GM18505 (cell line): ENCODE data around the gene ETS1.

Source experiments
- ATAC-seq: cut with Tn5 transposase; IDR thresholded peaks from one replicate; pipeline ENCODE4 v1.9.1; 2021; ENCODE audit not compliant: unreplicated experiment
- POLR2A ChIP-seq: IDR thresholded peaks from 4 replicates; pipeline ENCODE4 v1.6.1; 2011; ENCODE audit warnings: borderline replicate concordance; ENCODE audit not compliant: insufficient read depth, insufficient read length; ENCODE audit errors: extremely low read depth

Gene ETS1

DNA sequence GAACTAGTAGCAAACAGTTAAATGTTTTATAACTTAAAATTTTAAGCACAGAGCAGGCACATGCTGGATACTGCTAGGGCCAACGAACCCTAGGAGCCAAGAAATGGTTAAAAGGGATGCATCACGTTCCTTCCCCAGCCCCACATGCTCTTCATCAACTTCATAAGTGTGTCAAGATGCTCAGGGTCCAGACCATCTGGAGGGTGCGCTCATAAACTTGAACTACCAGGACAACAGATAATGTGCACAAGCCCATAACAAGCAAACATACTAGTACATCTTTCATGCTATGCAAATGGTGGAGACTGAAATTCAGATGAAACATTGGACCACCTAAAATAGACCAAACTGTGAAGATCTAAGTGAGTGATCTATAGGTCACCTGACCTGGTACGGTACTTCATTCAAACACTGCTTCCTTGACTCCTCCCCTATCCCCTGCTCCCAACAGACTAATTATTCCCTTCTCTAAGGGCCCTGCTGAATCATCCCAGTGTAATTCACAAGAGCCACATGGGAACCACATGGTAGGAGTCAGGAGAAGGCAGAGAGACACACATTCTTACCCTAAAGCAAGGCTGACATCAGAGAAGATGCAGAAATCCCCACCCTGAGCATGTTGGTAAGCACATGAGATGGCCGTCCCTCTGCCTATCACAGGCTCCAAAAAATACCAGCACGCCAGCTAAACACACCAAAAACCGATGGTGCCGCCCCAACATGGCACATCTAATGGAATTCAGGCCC lies 83.9 kb downstream of the ETS1 start:
- no peak for ATAC-seq
- no peak for TF ChIP-seq POLR2A

DNA sequence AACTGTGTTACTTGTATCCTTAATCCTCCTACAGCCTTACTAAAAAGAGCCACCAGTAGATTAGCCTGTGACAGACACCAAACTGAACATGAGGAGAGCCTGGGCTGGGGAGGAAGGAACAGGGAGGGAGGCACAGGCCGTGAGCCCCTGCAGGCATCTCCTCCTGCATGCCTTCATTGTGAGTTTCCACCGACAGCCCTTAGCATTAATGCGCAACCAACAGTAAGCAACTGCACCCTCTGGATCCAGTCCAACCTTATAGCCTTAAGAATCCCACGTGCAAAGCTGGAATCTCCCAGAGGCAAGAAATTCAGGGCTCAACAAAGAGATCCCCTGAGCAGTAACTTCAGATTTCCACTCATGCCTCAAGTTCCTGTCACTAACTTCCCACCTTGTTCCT lies 84.6 kb downstream of the ETS1 start:
- ATAC-seq = no peak

DNA sequence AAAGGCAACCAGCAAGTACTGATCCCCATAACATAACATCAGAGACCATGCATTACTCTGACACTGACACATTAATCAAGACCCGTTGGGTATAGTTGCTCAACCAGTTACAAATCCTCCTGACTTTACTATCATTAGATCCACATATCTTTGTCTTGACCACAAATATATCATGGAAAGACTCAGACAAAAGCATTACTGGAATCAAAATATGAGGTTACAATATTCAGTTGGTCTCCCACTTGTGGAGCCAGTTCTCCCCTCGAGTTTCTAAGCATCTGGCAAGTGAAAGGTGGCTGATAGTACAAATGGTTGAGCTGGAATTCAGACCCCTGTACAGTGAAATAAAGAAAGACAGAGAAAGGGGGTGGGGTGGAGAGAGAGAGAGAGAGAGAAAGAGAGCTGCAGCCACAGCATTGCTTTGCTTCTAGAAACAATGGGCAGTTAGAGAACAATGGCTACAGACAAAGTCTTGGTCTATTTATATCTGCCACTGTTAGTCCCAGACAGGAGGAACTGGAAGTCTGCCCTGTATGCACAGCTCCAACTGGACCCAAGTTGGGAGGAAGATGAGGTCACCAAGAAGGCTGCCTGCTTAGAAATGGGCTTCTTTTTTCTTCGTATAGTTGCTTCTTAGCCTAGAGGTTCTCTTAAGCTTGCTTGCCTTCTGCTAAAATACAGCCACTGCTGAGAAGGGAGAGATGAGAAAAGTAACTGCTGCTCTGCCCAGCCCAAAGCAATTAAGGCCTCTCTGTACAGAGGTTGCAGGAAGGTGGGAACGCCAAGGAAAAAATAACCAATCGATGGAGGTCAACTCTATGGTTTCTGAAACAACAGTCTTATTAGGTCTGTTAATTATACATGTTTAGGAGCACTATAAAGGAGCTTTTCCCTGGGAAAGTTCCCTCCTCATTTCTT lies 85.5 kb downstream of the ETS1 start:
- TF ChIP-seq POLR2A = no peak
- no peak for ATAC-seq

More for the DNA sequence above, 84.6 kb downstream of the ETS1 start:
- no peak for TF ChIP-seq POLR2A

DNA sequence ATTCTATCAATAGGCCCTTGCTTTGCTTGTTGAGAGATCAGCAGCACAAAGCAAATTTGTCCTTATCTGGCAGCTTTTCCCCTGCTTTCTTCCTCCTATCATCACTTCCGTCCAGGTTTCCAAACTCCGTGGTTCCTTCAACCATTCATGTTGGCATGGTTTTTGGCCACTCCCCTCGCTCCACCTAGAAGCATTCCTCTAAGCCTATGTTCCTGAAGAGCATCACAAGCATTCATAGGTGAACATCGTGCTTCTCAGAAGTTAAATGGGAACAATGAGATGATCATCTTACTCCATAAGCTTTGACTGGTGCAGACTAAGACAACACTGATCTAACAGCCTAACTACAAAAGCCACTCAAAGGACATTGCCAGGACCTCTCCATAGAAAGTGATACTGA lies 86.3 kb downstream of the ETS1 start:
- no peak for TF ChIP-seq POLR2A
- ATAC-seq = no peak

DNA sequence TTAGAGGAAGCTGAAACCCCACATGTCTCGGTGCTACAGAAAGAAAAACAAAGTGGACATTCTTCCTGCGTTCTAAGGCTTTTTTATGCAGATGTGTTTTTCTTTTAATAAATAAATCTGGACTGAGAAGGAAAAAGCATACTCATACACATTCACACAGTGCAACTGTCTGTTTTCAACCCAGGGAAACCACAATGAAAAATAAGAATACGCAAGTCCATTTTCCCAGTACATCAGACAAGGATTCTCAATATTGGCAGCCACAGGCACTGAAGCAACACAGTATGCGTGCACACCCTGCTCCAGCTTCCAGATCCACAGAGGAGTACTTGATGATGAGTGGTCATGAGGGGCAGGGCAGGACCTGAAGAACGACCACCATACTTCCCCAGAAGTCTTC lies 86.9 kb downstream of the ETS1 start:
- no peak for ATAC-seq
- no peak for TF ChIP-seq POLR2A

DNA sequence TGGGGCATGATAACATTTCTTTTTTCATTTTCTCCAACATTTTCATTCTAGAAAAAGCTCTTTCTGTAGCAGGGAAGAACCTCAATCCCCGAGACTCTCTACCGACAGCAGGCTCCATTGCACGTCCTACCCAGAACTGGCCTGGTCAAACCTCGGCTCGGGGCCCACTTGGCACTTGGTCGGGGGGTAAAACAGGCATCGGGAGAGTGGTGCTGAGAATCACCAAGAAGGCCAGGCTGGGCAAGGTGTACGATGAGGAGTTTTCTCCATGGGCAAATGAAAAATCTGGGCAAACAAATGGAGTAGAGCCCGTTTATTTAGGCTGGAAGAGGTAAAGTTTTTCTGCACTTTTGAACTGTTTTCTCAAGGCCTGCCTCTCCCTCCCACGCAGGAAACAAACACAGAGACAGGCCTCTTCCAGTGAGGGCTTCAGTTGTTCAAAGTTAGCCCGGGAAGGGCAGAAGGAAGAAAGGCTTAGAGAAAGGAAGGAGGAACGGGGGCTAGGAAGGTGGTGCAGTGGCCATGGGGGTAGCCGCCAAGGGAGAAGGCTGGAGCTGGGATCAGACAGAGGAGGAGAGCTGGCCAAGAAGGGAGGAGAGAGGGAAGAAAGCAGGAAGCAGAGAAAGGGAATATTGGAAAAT lies 87.6 kb downstream of the ETS1 start:
- no peak for TF ChIP-seq POLR2A
- no peak for ATAC-seq

DNA sequence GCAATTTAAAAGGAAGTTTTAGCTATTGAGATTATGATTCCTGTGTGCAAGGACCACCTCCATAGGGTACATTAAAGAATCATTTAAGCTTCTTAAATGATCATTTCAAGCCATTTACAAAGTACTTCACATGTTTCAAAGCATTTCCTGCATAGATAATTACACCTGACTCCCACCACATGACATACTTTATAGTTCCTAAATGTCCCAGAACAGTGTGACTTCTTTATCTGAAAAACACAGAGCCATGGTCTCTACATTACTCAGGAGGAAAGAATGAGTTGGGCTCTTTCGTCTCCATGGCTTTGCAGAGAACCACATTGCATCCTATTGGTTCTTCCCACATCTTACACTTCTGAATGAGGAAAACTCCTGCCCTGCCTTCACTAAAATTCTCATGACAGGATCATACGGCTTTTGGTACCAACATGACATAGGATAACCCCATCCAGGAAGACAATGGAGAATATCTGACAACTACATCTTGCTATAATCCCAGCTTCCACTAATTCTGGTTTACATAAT lies 88.6 kb downstream of the ETS1 start:
- TF ChIP-seq POLR2A = no peak
- ATAC-seq = no peak

DNA sequence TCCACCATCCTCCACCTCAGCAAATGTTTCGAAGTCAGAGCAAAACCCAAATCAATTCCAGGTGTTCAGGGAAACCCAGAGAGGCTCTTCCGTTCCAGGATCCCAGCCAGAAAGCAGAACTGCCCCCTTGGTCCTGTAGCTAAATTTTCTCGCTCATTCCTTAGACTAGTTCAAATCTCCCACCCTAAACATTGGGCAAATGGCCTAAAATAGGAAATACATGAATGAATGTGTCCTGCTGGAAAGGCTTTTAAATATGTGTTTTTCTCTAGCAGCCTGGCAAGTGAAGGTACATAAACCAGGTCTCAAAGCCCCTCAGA lies 89.6 kb downstream of the ETS1 start:
- ATAC-seq = no peak
- no peak for TF ChIP-seq POLR2A

DNA sequence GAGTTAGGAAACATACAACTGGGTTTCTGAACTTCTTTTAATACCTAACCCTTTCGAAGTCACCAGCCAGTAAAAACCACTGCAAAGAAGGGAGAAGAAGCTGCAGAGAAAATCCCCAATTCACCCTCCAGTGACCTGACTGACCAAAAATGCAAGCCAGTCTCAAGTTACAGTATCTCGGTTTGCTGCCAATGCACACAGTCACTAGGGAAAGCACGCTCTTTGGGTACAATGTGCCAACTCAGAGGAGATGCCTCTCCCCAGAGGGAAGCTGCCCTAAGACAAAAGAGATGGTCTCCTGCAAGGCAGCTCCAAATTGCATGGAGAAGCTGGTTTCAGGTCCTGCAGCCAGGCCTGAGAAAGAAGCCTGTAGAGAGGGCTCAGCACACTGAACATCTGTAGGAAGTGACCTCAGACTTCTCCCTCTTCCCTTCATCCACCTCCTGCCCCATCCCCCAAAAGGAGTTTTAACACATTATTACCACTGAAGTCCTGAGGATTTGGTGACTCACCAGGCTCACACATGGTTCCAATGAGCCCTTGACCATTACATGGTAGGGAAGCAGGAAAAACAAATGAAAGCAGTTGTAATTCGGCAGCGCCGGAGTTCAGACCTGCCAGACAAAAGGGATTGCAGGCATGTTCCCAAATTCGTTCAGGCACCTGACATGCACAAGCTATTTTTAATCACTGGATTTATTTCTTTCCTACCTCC lies 90.1 kb downstream of the ETS1 start:
- no peak for TF ChIP-seq POLR2A
- peak; percentile 74 for ATAC-seq

DNA sequence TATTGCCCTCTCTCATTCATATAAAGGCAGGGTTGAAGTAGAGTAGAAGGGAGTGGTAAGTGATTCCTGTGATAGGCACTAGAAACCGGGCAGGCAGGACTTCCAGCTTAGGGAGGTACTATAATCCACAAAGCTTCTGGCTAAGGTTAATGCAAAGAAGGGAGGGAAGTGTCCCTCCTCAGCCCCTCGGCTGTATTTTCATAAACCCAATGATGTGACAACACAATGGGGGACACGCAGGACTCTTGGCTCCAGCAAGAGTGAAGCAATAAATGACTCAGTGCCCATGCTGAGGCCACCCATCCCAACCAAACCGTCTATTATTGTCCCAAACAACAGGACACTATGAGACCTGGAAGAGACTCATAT lies 90.7 kb downstream of the ETS1 start:
- no peak for TF ChIP-seq POLR2A
- no peak for ATAC-seq

DNA sequence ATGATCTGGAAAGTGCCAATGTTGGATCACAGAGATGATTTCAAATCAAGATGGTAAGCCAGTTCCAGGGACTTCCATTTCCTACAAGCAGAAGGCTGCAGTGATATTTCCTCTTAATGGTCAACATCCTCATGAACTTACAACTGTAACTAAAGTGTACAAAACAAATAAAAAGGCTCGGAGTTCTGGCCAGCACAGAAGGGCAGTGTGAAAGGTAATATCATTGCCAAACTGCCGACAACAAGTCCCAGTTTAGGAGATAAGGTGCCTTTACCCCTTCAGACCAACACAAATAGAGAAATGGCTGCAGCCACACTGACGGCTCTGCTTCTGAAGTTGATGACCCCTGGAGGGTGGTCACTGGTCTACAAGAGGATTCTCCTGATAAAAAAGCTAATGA lies 91.1 kb downstream of the ETS1 start:
- no peak for ATAC-seq
- TF ChIP-seq POLR2A = no peak

DNA sequence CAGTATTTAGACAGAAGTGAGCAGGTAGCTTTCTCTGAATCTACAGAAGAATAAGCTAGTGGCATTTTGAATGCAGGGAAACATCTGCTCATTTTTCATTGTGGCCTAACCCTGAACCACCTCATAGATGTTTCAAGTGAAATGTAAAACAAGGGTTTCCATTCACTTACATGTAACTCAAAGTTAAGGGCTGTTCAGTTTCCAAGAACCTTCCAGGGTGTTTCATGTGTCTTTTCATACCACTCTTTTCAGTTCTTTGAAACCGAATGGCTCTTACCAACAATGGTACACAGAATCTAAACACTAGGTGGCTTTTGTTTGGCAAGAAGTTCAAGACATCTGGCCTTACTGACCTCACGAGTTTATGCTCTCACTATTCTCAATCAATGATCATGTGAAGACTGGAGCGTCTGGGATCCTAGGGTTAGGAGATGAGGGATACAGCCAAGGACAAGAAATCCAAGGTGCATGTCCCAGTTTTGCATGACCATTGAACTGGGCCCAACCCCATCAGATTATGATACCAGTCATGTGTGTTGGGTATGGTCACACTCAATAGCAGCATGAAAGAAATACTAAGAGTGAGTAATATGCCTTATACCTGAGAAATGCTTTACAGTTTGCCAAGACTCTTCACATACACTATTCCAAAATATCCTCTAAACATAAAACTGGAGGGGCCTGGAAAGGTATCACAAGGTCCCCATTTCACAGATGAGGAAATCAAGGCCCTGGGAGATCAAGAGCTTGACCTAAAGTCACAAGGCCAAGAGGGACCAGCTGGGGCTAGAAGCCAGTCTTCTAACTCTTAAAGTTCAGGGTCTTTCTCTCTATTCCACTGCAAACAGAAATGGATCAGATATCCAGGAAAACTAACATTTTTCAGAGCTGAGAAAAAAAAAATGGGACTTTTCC lies 92.7 kb downstream of the ETS1 start:
- no peak for ATAC-seq
- TF ChIP-seq POLR2A = no peak
